ENCODE measurements around the gene POC1A. TPM values are rescaled to one million over a fixed set of nuclear protein-coding genes. Genes with fewer than 3 reads are reported as not detected.

The POC1A gene
- 7.8 and 15.2 TPM in 2 replicates for total RNA-seq

GRCh38 chr3:52154135-52155094 lies at the start of gene POC1A:
Gene POC1A (minus strand): TSS chr3:52154423. CDS start chr3:52154372, 51 bp downstream.

GRCh38 chr3:52197842-52198625 lies 43.8 kb upstream of the POC1A start, which contains the start of gene ALAS1:
Gene ALAS1 (plus strand): TSS chr3:52198160. CDS start chr3:52199242, 1,082 bp downstream.

GRCh38 chr3:52056521-52056967 lies 97.7 kb downstream of the POC1A start, which contains the start of gene DUSP7:
Gene DUSP7 (minus strand): TSS chr3:52056571. CDS start chr3:52056366, 205 bp downstream.

Other genes with a start within 250 kb of the POC1A start
- 21.1 and 34.5 TPM in 2 replicates for gene RRP9, start 212.5 kb downstream of the POC1A start, total RNA-seq
- gene PARP3, start 212.1 kb downstream of the POC1A start, total RNA-seq: 45.7 and 58.0 TPM in 2 replicates
- under 0.01 TPM in 1 of 2 replicates, not detected in the other for gene GPR62, start 199.0 kb downstream of the POC1A start, total RNA-seq
- gene PCBP4, start 187.0 kb downstream of the POC1A start, total RNA-seq: 36.2 and 41.3 TPM in 2 replicates
- gene ABHD14B, start 180.4 kb downstream of the POC1A start, total RNA-seq: 22.6 and 23.8 TPM in 2 replicates
- 12.2 and 12.8 TPM in 2 replicates for gene ABHD14A, start 179.4 kb downstream of the POC1A start, total RNA-seq
- 45.0 and 52.8 TPM in 2 replicates for gene ACY1, start 170.9 kb downstream of the POC1A start, total RNA-seq
- 1,025 and 1,179 TPM in 2 replicates for gene RPL29, start 158.5 kb downstream of the POC1A start, total RNA-seq
- gene DUSP7, start 97.9 kb downstream of the POC1A start, total RNA-seq: 7.4 and 8.8 TPM in 2 replicates
- 24.0 and 27.0 TPM in 2 replicates for gene ALAS1, start 43.7 kb upstream of the POC1A start, total RNA-seq
- under 0.01 TPM in 1 of 2 replicates, not detected in the other for gene TLR9, start 71.2 kb upstream of the POC1A start, total RNA-seq
- gene TWF2, start 84.7 kb upstream of the POC1A start, total RNA-seq: 73.0 and 78.6 TPM in 2 replicates
- gene PPM1M, start 91.3 kb upstream of the POC1A start, total RNA-seq: 18.1 and 19.5 TPM in 2 replicates
- gene WDR82, start 124.2 kb upstream of the POC1A start, total RNA-seq: 67.9 and 71.7 TPM in 2 replicates
- 11.4 and 13.2 TPM in 2 replicates for gene GLYCTK, start 133.4 kb upstream of the POC1A start, total RNA-seq
- 3.3 and 3.9 TPM in 2 replicates for gene DNAH1, start 161.9 kb upstream of the POC1A start, total RNA-seq

Data from aortic smooth muscle cell (primary cell).